ENCODE measurements around the gene MAD2L2.

MAD2L2 gene

GRCh38 chr1:11654939-11655808 lies 25.8 kb downstream of the MAD2L2 start:
- TF ChIP-seq CTCF (IDR thresholded peaks at IDR 0.05; ENCODE audit: insufficient read depth, low read depth, low read length, missing control alignments), result no peak
- peak overlapping the region; percentile 66 for H3K4me3 ChIP-seq (ENCODE audit: low read depth, low read length)
- no peak for DNase-seq (ENCODE audit: low read depth)

- peak within 1 kb of the TSS; percentile 74 for H3K4me3 ChIP-seq (ENCODE audit: low read depth, low read length)
- DNase-seq (ENCODE audit: low read depth), result peak; percentile 56
- TF ChIP-seq CTCF (IDR thresholded peaks at IDR 0.05; ENCODE audit: insufficient read depth, low read depth, low read length, missing control alignments), result no peak
These were observed 26.6 kb downstream of the MAD2L2 start, which contains the start of the genes FBXO2 and FBXO44 for GRCh38 chr1:11654137-11654938. Gene FBXO2 (minus strand): TSS chr1:11654429. CDS start chr1:11654340, 89 bp downstream. Gene FBXO44 (plus strand): TSS chr1:11654877. CDS start chr1:11655836, 959 bp downstream.

GRCh38 chr1:11653861-11654136 lies 27.1 kb downstream of the MAD2L2 start:
- no peak for TF ChIP-seq CTCF (IDR thresholded peaks at IDR 0.05; ENCODE audit: insufficient read depth, low read depth, low read length, missing control alignments)
- DNase-seq (ENCODE audit: low read depth), result no peak
- H3K4me3 ChIP-seq (ENCODE audit: low read depth, low read length), result no peak overlapping the region

GRCh38 chr1:11653101-11653860 lies 27.7 kb downstream of the MAD2L2 start:
- DNase-seq (ENCODE audit: low read depth), result no peak
- no peak overlapping the region for H3K4me3 ChIP-seq (ENCODE audit: low read depth, low read length)
- TF ChIP-seq CTCF (IDR thresholded peaks at IDR 0.05; ENCODE audit: insufficient read depth, low read depth, low read length, missing control alignments), result no peak

GRCh38 chr1:11652203-11652780 lies 28.7 kb downstream of the MAD2L2 start:
- TF ChIP-seq CTCF (IDR thresholded peaks at IDR 0.05; ENCODE audit: insufficient read depth, low read depth, low read length, missing control alignments), result no peak

GRCh38 chr1:11651017-11651416 lies 29.9 kb downstream of the MAD2L2 start:
- no peak overlapping the region for H3K4me3 ChIP-seq (ENCODE audit: low read depth, low read length)
- DNase-seq (ENCODE audit: low read depth), result no peak

More at GRCh38 chr1:11652203-11652780, 28.7 kb downstream of the MAD2L2 start:
- H3K4me3 ChIP-seq (ENCODE audit: low read depth, low read length), result no peak overlapping the region
- DNase-seq (ENCODE audit: low read depth), result no peak

More at GRCh38 chr1:11651017-11651416, 29.9 kb downstream of the MAD2L2 start:
- no peak for TF ChIP-seq CTCF (IDR thresholded peaks at IDR 0.05; ENCODE audit: insufficient read depth, low read depth, low read length, missing control alignments)

All from GM12865 (cell line).